Prostate gland (tissue), 2 donors: ENCODE data around the gene PPIG.

ENCODE experiments used
- CTCF ChIP-seq, 4 experiments: fragments of 200-600 bp in 2 of 4; fragments of 450-650 bp in 2 of 4; sonication (generic) in 2 of 4; IDR thresholded peaks; 1 replicate in 3 of 4; 2 replicates in 1 of 4; pipeline ENCODE4 v1.5.1; 2016 to 2019; ENCODE audit warnings: antibody characterized with exemption in 4 of 4, mild to moderate bottlenecking in 2 of 4, moderate library complexity in 2 of 4
- POLR2A ChIP-seq: fragments of 450-650 bp; IDR thresholded peaks from one replicate; pipeline ENCODE4 v1.6.1; 2016; ENCODE audit warnings: antibody characterized with exemption, mild to moderate bottlenecking
- POLR2AphosphoS5 ChIP-seq: sonication (generic); formaldehyde crosslinking; IDR thresholded peaks from one replicate; pipeline ENCODE4 v1.6.1; 2017; ENCODE audit warnings: antibody characterized with exemption

- TF ChIP-seq POLR2A (no peak), CTCF (IDR thresholded peaks at IDR 0.05) (no peak), POLR2AphosphoS5 (no peak)
These were observed 15.4 kb downstream of the PPIG start for GRCh38 chr2:169599568-169599967.
